ENCODE results near the gene CEP97.
"Not testable (repeated sequence)": the region's sequence is repeated elsewhere in the genome, so short reads cannot be mapped to it uniquely, and the experiment has no call there.

Gene CEP97

GRCh38 chr3:101724329-101725193, at the start of gene CEP97:
Gene CEP97, plus strand, starts transcription at chr3:101724614. Its CDS starts 63 bp downstream, at chr3:101724677.
- peak; percentile 86 to 88 for DNase-seq

- DNase-seq = no peak
Measured at GRCh38 chr3:101675709-101676215, 48.7 kb upstream of the CEP97 start.

- DNase-seq = no peak
Measured at GRCh38 chr3:101676216-101676764, 48.1 kb upstream of the CEP97 start.

GRCh38 chr3:101676765-101677435, 47.5 kb upstream of the CEP97 start, which contains the start of gene ZBTB11:
Gene ZBTB11, minus strand, starts transcription at chr3:101677132. Its CDS starts 218 bp downstream, at chr3:101676914.
- no peak for DNase-seq

GRCh38 chr3:101677436-101678286, 46.8 kb upstream of the CEP97 start:
- DNase-seq = no peak

- not testable (repeated sequence) for DNase-seq
Measured at GRCh38 chr3:101678837-101679236, 45.6 kb upstream of the CEP97 start.

- no peak for DNase-seq
Measured at GRCh38 chr3:101680466-101680865, 43.9 kb upstream of the CEP97 start.

- no peak for DNase-seq
Measured at GRCh38 chr3:101685050-101685400, 39.4 kb upstream of the CEP97 start.

GRCh38 chr3:101685870-101686307, 38.5 kb upstream of the CEP97 start:
- DNase-seq = no peak

GRCh38 chr3:101687142-101687931, 37.1 kb upstream of the CEP97 start:
- no peak for DNase-seq

GRCh38 chr3:101689286-101689685, 35.1 kb upstream of the CEP97 start:
- DNase-seq = no peak

- DNase-seq = no peak
Measured at GRCh38 chr3:101690972-101691371, 33.4 kb upstream of the CEP97 start.

- DNase-seq = not testable (repeated sequence)
Measured at GRCh38 chr3:101691685-101692671, 32.4 kb upstream of the CEP97 start.

GRCh38 chr3:101693540-101693939, 30.9 kb upstream of the CEP97 start:
- DNase-seq = not testable (repeated sequence)

GRCh38 chr3:101694836-101695235, 29.6 kb upstream of the CEP97 start:
- not testable (repeated sequence) for DNase-seq

- DNase-seq = no peak
Measured at GRCh38 chr3:101695779-101696372, 28.5 kb upstream of the CEP97 start.

GRCh38 chr3:101701696-101702634, 22.4 kb upstream of the CEP97 start:
- no peak for DNase-seq

- no peak for DNase-seq
Measured at GRCh38 chr3:101702726-101703125, 21.7 kb upstream of the CEP97 start.

GRCh38 chr3:101703169-101703568, 21.2 kb upstream of the CEP97 start:
- DNase-seq = no peak

Data from NCI-H446 (cell line).